Karpas-422 (cell line): ENCODE results near the gene CEP44. TPM values are rescaled to one million over a fixed set of nuclear protein-coding genes. Genes with fewer than 3 reads are reported as not detected.

Experiments
- DNase-seq: peaks from one replicate; pipeline ENCODE4 v3.0.0-alpha.2; 2015
- H2AFZ ChIP-seq: fragments of 200-600 bp; sonication (generic); 2 replicates; pipeline ENCODE4 v1.6.1; 2014; ENCODE audit warnings: antibody characterized with exemption, low read length, mixed read lengths
- H3K27ac ChIP-seq: fragments of 200-600 bp; sonication (generic); 2 replicates; pipeline ENCODE4 v1.5.1; 2014; ENCODE audit warnings: mild to moderate bottlenecking, low read length, moderate library complexity
- H3K27me3 ChIP-seq: fragments of 200-600 bp; sonication (generic); 2 replicates; pipeline ENCODE4 v1.6.1; 2014; ENCODE audit warnings: low read length, mixed read lengths
- H3K36me3 ChIP-seq: fragments of 200-600 bp; sonication (generic); 2 replicates; pipeline ENCODE4 v1.6.1; 2014; ENCODE audit warnings: low read length, mixed read lengths; ENCODE audit not compliant: insufficient read depth
- H3K4me1 ChIP-seq: fragments of 200-600 bp; sonication (generic); 2 replicates; pipeline ENCODE4 v1.6.1; 2014; ENCODE audit warnings: mild to moderate bottlenecking, low read length, mixed read lengths
- H3K4me2 ChIP-seq: fragments of 200-600 bp; sonication (generic); 2 replicates; pipeline ENCODE4 v1.6.1; 2014; ENCODE audit warnings: low read length, low read depth, mild to moderate bottlenecking; ENCODE audit not compliant: poor library complexity, severe bottlenecking
- H3K4me3 ChIP-seq: fragments of 200-600 bp; sonication (generic); 2 replicates; pipeline ENCODE4 v1.5.1; 2014; ENCODE audit warnings: mild to moderate bottlenecking, antibody characterized with exemption, low read length, mixed read lengths
- H3K79me2 ChIP-seq: fragments of 200-600 bp; sonication (generic); 2 replicates; pipeline ENCODE4 v1.6.1; 2014; ENCODE audit warnings: mild to moderate bottlenecking, low read length, mixed read lengths
- H3K9ac ChIP-seq: fragments of 200-600 bp; sonication (generic); 2 replicates; pipeline ENCODE4 v1.6.0; 2014; ENCODE audit warnings: low read length
- H3K9me2 ChIP-seq: fragments of 200-600 bp; sonication (generic), shearing (Covaris generic); replicated peaks from 2 replicates; pipeline ENCODE4 v1.6.0; 2014; ENCODE audit warnings: mild to moderate bottlenecking, low read length, moderate library complexity; ENCODE audit not compliant: insufficient read depth
- H3K9me3 ChIP-seq: fragments of 300-700, 200-600 bp; sonication (generic); 2 replicates; pipeline ENCODE4 v1.6.1; 2014; ENCODE audit warnings: low read length, mixed read lengths
- H4K20me1 ChIP-seq: fragments of 200-600 bp; sonication (generic); 2 replicates; pipeline ENCODE4 v1.6.1; 2014; ENCODE audit warnings: mild to moderate bottlenecking, antibody characterized with exemption, low read length, low read depth; ENCODE audit not compliant: insufficient read depth
- total RNA-seq: library from RNA; depleted of rRNA; stranded (reverse); fragments of >200 nt; shearing (Covaris generic); gene quantifications from 2 replicates; pipeline ENCODE4 v1.2.3, GENCODE V29; 2014; ENCODE audit warnings: low replicate concordance

CEP44 gene
- total RNA-seq, 1 experiment from 2014 or later = 17.4 TPM

DNA sequence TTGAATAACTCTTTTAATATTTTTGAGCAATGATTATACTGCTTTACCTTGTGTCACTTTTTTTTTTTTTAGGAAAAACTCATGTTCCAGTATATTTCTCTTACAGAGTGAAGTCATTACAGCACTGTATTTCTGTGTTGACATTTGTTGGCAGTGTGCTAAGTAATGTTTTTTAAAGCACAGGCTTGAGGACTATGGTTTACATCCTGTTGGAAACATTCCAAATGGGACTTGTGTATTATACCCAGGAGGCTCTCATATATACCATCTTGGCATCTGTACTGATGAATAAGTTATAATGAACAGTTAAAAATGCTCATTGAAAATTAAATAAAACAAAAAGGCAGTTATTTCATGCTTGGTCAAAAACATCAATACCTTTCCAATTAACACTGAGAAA lies 33.8 kb downstream of the CEP44 start:
- Histone ChIP-seq H3K4me2 (no peak overlapping the region), H3K27ac (no peak overlapping the region), H3K36me3 (no peaks in the 10 kb centered on the region), H3K9ac (no peak overlapping the region), H3K4me1 (no peaks in the 10 kb centered on the region), H4K20me1 (no peaks in the 10 kb centered on the region), H3K27me3 (no peaks in the 10 kb centered on the region), H3K79me2 (no peaks in the 10 kb centered on the region), H3K9me2 (no peaks in the 10 kb centered on the region), H2AFZ (no peak overlapping the region), H3K4me3 (no peak overlapping the region), H3K9me3 (no peaks in the 10 kb centered on the region)
- DNase-seq = no peak

GRCh38 chr4:174318829-174319764 lies 35.4 kb downstream of the CEP44 start:
- Histone ChIP-seq H3K9me3 (no peaks in the 10 kb centered on the region), H3K9me2 (no peaks in the 10 kb centered on the region), H3K27me3 (no peaks in the 10 kb centered on the region), H3K4me1 (no peaks in the 10 kb centered on the region), H3K27ac (no peak overlapping the region), H3K9ac (no peak overlapping the region), H3K79me2 (no peaks in the 10 kb centered on the region), H3K4me2 (no peak overlapping the region), H2AFZ (no peak overlapping the region), H3K4me3 (no peak overlapping the region), H4K20me1 (no peaks in the 10 kb centered on the region), H3K36me3 (no peaks in the 10 kb centered on the region)
- peak; percentile 57 for DNase-seq

DNA sequence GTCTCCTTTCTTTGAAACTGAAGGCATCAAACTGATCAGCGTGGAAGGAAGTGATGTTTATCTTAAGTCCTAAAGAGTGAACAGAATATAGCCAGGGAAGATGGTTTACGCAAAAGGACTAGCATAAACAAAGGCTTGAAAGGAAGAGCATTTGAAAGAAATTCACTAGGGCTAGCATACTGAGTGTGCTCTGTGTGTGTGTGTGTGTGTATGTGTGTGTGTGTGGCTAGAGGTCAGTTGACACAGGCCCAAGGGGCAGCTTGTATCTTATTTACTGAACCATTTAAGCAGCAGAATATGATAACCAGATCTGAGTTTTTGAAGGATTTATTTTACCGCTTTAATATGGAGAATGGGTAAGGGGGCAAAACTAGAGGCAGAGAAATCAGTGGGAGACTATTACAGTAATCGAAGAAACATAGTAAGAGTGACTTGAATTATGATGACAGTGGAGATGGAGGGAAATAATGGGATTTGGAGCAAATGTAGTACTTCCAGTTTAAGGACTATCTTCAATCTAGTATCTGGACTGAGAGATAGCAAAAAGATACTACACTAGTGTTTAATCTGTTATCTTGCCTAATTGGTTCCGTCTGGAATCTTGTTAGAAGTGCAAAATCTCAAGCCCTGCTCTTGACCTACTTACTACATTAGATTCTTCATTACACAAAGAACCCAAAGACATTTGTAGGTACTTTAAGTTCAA lies 36.9 kb downstream of the CEP44 start:
- Histone ChIP-seq H3K4me3 (no peak overlapping the region), H3K4me2 (no peak overlapping the region), H3K9ac (no peak overlapping the region), H4K20me1 (no peaks in the 10 kb centered on the region), H3K27me3 (no peaks in the 10 kb centered on the region), H3K36me3 (no peaks in the 10 kb centered on the region), H3K9me2 (no peaks in the 10 kb centered on the region), H3K27ac (no peak overlapping the region), H3K4me1 (no peaks in the 10 kb centered on the region), H2AFZ (no peak overlapping the region), H3K9me3 (no peaks in the 10 kb centered on the region), H3K79me2 (no peaks in the 10 kb centered on the region)
- no peak for DNase-seq

- no peaks in the 10 kb centered on the region for H3K27me3 ChIP-seq
- H3K4me1 ChIP-seq = no peaks in the 10 kb centered on the region
- H3K36me3 ChIP-seq = no peaks in the 10 kb centered on the region
- H4K20me1 ChIP-seq = no peaks in the 10 kb centered on the region
- no peak overlapping the region for H3K4me3 ChIP-seq
- no peaks in the 10 kb centered on the region for H3K9me3 ChIP-seq
- no peak overlapping the region for H3K27ac ChIP-seq
- no peak overlapping the region for H2AFZ ChIP-seq
- H3K9me2 ChIP-seq = no peaks in the 10 kb centered on the region
- H3K9ac ChIP-seq = no peak overlapping the region
- no peaks in the 10 kb centered on the region for H3K79me2 ChIP-seq
- no peak for DNase-seq
- no peak overlapping the region for H3K4me2 ChIP-seq
These were observed 40.5 kb downstream of the CEP44 start for GRCh38 chr4:174324236-174324635.

DNA sequence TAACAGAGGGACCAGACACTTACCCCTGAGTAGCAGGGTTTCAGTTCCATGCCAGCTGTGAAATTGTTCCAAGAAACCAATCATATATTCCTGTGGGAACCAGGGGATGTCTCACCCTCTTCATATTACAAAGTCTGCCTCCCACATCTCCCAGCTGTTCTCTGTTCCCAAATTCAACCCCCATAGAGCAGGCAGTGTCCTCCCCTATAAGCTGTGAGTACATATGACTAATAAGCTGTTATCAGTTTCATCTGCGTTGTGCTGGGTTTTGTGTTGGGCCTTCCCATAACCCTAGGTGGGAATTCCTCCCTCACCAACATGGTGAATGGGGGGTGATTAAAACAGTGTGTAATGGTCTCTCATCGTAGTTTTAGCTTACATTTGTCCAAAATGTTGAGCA lies 41.0 kb downstream of the CEP44 start:
- no peaks in the 10 kb centered on the region for H3K4me1 ChIP-seq
- H3K27me3 ChIP-seq = no peaks in the 10 kb centered on the region

DNA sequence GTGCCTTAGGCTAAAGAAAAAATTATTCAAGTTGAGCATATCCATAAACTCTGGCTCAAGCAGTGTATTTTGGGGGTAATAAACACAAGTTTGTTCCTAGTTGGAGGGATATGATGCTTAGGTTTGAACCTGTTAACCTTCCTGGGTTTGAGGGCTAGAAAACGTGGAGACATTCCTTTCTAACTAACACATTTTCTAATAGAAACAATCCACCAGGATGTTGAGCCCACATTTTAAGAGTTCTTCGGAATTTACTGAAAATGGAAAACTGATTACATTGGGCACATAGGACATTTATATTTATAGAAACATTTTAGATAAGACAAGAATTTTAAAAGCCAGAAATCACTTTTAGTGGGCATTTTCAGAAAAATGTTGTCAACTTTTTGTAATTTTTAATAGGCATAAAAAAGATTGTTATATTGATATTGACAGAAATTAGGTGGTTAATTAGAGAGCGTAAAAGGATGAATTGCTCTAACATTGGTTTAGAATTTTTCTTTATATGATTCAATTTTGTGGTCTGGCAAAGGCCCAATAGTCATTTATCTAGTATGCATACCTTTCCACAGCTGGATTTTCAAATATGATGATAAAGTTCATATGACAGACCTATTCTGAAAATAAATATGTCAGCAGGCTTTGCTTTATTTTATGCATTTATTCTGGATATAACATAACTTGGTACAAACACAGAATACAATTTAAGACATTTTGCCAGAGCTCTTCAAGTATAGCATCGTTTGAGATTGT lies 49.2 kb downstream of the CEP44 start:
- no peaks in the 10 kb centered on the region for H3K9me2 ChIP-seq
- H3K4me1 ChIP-seq = no peaks in the 10 kb centered on the region
- no peaks in the 10 kb centered on the region for H3K27me3 ChIP-seq
- no peak overlapping the region for H3K4me3 ChIP-seq
- H2AFZ ChIP-seq = no peak overlapping the region
- no peaks in the 10 kb centered on the region for H3K79me2 ChIP-seq
- no peaks in the 10 kb centered on the region for H3K36me3 ChIP-seq
- no peak for DNase-seq
- no peaks in the 10 kb centered on the region for H4K20me1 ChIP-seq
- no peaks in the 10 kb centered on the region for H3K9me3 ChIP-seq
- no peak overlapping the region for H3K27ac ChIP-seq
- no peak overlapping the region for H3K4me2 ChIP-seq
- H3K9ac ChIP-seq = no peak overlapping the region

More for the DNA sequence above, 41.0 kb downstream of the CEP44 start:
- no peaks in the 10 kb centered on the region for H3K9me3 ChIP-seq
- DNase-seq = no peak
- H3K27ac ChIP-seq = no peak overlapping the region
- H3K4me3 ChIP-seq = no peak overlapping the region
- no peaks in the 10 kb centered on the region for H4K20me1 ChIP-seq
- H3K36me3 ChIP-seq = no peaks in the 10 kb centered on the region
- H3K79me2 ChIP-seq = no peaks in the 10 kb centered on the region
- no peak overlapping the region for H3K9ac ChIP-seq
- no peak overlapping the region for H3K4me2 ChIP-seq
- H3K9me2 ChIP-seq = no peaks in the 10 kb centered on the region
- no peak overlapping the region for H2AFZ ChIP-seq

- Histone ChIP-seq H3K79me2 (no peaks in the 10 kb centered on the region), H3K27ac (no peak overlapping the region), H3K4me2 (no peak overlapping the region), H3K9me3 (no peaks in the 10 kb centered on the region), H3K4me3 (no peak overlapping the region), H2AFZ (no peak overlapping the region), H4K20me1 (no peaks in the 10 kb centered on the region), H3K36me3 (no peaks in the 10 kb centered on the region), H3K9ac (no peak overlapping the region), H3K4me1 (no peaks in the 10 kb centered on the region), H3K27me3 (no peaks in the 10 kb centered on the region), H3K9me2 (no peaks in the 10 kb centered on the region)
- DNase-seq = no peak
These were observed 50.9 kb downstream of the CEP44 start for GRCh38 chr4:174334628-174335027.

DNA sequence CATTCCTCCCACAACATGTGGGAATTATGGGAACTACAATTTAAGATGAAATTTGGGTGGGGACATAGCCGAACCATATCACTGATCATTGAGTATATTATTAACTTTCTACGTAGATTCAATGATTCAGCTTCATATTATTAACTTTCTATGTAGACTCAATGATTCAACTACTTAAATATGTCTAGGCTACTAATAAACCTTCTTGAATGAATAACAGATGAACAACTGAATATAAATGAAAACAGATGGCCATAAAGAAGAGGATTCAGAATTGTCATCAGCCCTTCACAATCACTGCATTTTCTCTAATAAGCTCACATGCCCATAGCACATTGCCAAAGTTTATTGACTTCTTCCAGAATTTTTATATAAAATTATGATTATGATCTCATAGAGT lies 57.0 kb downstream of the CEP44 start:
- no peak overlapping the region for H3K4me2 ChIP-seq
- DNase-seq = no peak
- no peaks in the 10 kb centered on the region for H3K27me3 ChIP-seq
- no peaks in the 10 kb centered on the region for H3K4me1 ChIP-seq
- H3K9ac ChIP-seq = no peak overlapping the region
- no peaks in the 10 kb centered on the region for H3K79me2 ChIP-seq
- no peak overlapping the region for H3K4me3 ChIP-seq
- H3K27ac ChIP-seq = no peak overlapping the region
- H2AFZ ChIP-seq = no peak overlapping the region
- no peaks in the 10 kb centered on the region for H3K9me3 ChIP-seq
- no peaks in the 10 kb centered on the region for H4K20me1 ChIP-seq
- no peaks in the 10 kb centered on the region for H3K9me2 ChIP-seq
- H3K36me3 ChIP-seq = no peaks in the 10 kb centered on the region
